ENCODE data around the gene CES5A.
"Not testable (repeated sequence)": the region's sequence is repeated elsewhere in the genome, so short reads cannot be mapped to it uniquely, and the experiment has no call there.

Gene CES5A

DNA sequence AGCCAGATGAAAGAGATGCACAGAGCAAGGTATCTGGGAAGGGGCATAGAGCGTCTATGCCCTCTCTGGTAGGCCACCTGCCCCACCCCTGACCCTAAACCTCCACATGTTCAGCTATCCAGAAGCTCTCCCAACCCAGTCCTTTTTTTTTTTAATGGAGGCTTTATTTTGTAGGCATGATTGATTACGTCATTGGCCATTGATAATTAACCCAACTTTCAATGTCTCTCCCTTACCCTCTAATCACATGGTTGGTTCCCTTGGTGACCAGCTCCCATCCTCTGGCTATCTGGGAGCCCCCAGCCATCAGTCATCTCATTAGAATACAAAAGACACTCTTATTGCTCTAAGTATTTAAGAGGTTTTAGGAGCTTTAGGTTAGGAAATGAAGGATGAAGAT lies 14.3 kb upstream of the CES5A start:
- Histone ChIP-seq H3K27ac (no peak overlapping the region), H3K4me3 (no peak overlapping the region)

GRCh38 chr16:55888546-55888945 lies 13.4 kb upstream of the CES5A start:
- Histone ChIP-seq H3K27ac (no peak overlapping the region), H3K4me3 (no peak overlapping the region)

DNA sequence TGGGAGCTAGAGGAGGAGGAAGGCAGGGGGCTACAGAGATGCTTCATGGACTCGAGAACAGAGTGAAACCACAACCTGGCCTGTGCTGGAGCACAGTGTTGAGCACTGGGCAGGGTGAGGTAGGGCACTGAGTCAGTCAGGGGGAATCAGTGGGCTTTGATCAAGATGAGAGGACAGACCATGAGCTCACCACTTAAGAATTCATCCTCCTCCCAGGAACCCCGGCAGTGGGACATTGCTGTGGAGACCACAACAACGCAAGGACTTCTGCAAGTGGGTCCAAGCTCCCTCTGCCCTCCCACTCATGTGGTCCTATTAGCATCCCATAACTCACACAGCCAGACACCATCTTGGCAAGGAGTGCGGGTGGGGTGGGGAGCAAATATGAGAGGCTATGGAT lies 1.7 kb upstream of the CES5A start:
- no peak overlapping the region for H3K4me3 ChIP-seq
- H3K27ac ChIP-seq: no peak overlapping the region

DNA sequence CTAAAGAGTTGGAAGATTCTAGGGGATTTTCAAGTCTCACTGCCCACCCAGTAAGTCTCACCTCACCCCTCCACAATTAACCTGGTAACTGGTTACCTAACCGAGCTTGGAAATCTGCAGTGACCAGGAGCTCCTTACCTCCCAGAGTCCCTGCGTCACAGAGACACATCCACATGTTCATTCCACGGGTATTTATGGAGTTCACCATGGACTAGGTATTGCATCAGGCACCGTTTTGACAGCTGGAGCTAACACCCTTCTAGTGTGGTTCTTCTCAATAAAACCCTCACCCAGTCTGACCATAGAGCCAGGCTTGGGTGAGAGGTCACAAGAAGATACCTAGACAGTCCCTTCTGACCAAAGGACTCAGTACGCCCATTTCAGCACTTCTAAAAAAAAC lies 2.1 kb downstream of the CES5A start:
- H3K27ac ChIP-seq: no peak overlapping the region
- no peak overlapping the region for H3K4me3 ChIP-seq

GRCh38 chr16:55872130-55872529 lies 3.0 kb downstream of the CES5A start:
- H3K27ac ChIP-seq: no peak overlapping the region
- no peak overlapping the region for H3K4me3 ChIP-seq

- no peak overlapping the region for H3K4me3 ChIP-seq
- H3K27ac ChIP-seq: no peak overlapping the region
Observed at GRCh38 chr16:55871411-55872038, 3.6 kb downstream of the CES5A start.

GRCh38 chr16:55868980-55869379 lies 6.2 kb downstream of the CES5A start:
- Histone ChIP-seq H3K4me3 (no peak overlapping the region), H3K27ac (no peak overlapping the region)

DNA sequence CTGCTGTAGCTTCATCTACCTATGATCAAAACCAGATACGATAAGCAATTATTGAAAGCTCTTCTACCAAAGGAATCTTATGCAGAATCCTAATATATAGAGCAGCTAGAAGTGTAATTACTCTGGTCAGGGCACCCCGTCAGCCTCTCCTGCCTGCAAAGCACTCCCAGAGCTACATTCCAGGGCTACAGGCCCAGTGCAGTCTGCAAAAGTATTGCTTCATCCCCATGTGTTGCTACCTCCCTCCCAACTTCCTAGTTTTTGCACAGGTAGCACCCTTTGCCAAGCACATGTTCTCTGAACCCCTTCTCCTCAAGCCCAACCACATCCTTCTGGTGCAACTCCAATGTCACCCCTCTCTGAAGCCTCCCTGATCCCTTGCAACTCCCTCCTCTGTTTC lies 7.0 kb downstream of the CES5A start:
- Histone ChIP-seq H3K27ac (no peak overlapping the region), H3K4me3 (no peak overlapping the region)

DNA sequence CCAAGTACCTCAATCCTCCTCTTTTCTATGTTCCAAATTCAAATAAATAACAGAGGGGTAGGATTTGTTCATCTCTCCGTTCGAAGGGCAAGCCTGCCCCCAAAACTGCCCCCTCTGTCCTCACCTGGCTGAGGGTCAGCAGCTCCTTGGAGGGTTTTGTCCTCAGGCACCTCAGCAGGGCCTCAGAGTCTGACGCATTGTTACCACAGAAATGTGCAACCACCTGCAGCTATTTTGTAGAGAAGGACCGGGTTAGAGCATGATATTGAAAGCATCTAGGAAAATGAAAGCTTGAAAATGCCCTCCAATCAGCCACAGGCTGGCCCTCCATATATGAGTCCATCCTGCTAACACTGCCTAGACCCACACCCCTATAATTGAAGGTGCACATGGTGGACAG lies 13.9 kb downstream of the CES5A start:
- no peak overlapping the region for H3K27ac ChIP-seq
- no peak overlapping the region for H3K4me3 ChIP-seq

GRCh38 chr16:55857650-55858049 lies 17.5 kb downstream of the CES5A start:
- not testable (repeated sequence) for H3K27ac ChIP-seq, H3K4me3 ChIP-seq

DNA sequence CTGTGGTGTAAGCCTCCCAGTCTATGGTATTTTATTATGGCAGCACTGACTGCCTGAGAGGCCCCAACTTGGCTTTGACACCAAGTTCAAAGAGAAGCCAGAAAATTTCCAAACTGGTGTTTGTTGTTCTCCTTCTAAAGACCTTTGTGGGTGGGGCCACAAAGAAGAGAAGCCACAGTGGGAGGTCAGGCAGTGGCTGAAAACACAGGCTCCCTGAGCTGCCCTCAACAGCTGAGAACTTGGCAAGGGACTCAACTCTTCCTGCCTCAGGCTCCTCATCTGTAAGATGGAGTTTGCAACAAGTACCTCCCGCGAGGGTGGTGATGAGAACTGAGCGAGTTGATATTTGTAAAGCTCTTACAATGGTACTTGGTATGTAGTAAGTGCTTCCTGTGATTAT lies 18.2 kb downstream of the CES5A start:
- H3K27ac ChIP-seq: no peak overlapping the region
- H3K4me3 ChIP-seq: no peak overlapping the region

GRCh38 chr16:55853114-55853513 lies 22.1 kb downstream of the CES5A start:
- Histone ChIP-seq H3K4me3 (no peak overlapping the region), H3K27ac (no peak overlapping the region)

GRCh38 chr16:55849536-55849935 lies 25.6 kb downstream of the CES5A start:
- no peak overlapping the region for H3K4me3 ChIP-seq

DNA sequence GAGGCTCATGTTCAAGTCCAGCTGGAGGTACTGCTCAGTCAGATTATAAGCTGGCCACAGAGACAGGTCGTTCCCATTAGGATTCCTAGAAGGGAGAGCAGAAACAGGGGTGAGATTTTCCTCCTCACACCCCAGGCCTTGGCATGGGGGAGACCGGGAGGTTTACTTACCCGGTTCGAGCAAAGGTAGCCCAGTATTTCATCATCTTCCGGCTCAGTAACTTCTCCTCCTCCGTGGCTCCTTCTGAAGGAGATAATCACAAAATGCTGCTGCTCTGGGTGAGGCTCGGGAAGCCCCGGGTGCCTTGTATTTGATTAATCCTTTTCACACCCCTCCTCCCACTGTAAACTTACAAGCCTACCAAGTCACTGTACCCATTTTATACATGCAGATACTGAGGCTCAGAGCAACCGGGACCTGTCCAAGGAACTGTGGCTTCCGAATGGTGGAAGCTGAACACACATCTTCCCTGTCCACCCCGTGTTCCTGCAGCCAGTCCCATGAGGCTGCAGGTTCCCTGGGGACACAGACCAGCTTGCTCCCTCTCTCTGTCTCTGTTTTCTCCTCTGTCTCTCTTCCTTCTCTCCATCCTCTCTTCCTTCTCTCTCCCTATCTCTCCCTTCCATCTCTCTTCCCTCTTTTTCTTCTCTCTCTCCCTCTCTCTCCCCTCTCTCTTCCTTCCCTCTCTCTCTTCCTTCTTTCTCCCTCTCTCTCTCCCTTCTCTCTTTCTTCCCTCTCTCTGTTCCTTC lies 28.4 kb downstream of the CES5A start:
- Histone ChIP-seq H3K27ac (no peak overlapping the region), H3K4me3 (no peak overlapping the region)

More at GRCh38 chr16:55849536-55849935, 25.6 kb downstream of the CES5A start:
- no peak overlapping the region for H3K27ac ChIP-seq

- no peak overlapping the region for H3K4me3 ChIP-seq
Observed at GRCh38 chr16:55843105-55843395, 32.1 kb downstream of the CES5A start.

GRCh38 chr16:55842369-55843104 lies 32.6 kb downstream of the CES5A start:
- H3K27ac ChIP-seq: no peak overlapping the region
- H3K4me3 ChIP-seq: no peak overlapping the region

More at GRCh38 chr16:55843105-55843395, 32.1 kb downstream of the CES5A start:
- H3K27ac ChIP-seq: no peak overlapping the region

- Histone ChIP-seq H3K27ac (no peak overlapping the region), H3K4me3 (no peak overlapping the region)
Observed at GRCh38 chr16:55839115-55839514, 36.1 kb downstream of the CES5A start.

DNA sequence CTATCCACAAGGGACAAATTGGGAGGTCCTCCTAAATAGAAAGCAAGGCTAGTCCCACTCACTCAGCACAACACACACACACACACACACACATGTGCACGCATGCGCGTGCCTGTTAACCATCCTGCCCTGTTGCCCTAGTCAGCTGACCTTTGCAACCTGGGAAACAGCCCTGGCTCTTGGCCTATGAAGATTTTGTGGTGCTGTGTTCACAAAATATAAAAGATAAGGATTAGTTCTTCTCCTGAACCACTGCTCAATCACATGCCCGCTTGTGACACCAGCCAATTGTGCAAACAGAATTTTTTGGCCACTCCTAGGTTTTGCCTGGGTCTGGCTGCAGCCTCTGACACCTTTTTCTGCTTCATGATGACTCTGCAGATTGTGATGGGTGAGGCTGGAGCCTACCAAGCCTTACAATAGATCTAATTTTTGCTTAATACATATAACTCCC lies 39.0 kb downstream of the CES5A start:
- no peak overlapping the region for H3K4me3 ChIP-seq
- no peak overlapping the region for H3K27ac ChIP-seq

DNA sequence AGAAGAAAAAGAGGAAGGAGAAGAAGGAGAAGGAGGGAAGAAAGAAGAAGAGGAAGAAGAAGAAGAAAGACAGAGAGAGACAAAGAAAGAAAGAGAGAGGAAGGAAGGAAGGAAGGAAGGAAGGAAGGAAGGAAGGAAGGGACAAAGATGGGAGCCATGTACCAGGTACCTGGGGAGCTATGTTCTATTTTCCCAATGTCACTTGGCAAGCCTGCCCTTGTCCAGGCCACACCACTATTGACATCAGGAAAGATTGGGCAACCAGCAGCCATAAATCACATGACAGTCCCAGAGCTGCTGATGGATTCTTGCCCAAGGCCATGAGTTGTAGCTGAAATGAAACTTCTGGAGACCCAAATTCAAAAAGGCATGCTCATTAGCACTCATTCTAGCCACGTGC lies 39.6 kb downstream of the CES5A start:
- no peak overlapping the region for H3K4me3 ChIP-seq
- H3K27ac ChIP-seq: no peak overlapping the region

GRCh38 chr16:55835173-55835572 lies 40.0 kb downstream of the CES5A start:
- not testable (repeated sequence) for H3K27ac ChIP-seq

GRCh38 chr16:55834049-55834448 lies 41.1 kb downstream of the CES5A start:
- Histone ChIP-seq H3K4me3 (no peak overlapping the region), H3K27ac (no peak overlapping the region)

More at GRCh38 chr16:55835173-55835572, 40.0 kb downstream of the CES5A start:
- not testable (repeated sequence) for H3K4me3 ChIP-seq

Measured in skin epidermis (tissue), 12 donors.